ENCODE data around the gene KCNQ1OT1. TPM values are rescaled to one million over a fixed set of nuclear protein-coding genes. Genes with fewer than 3 reads are reported as not detected.

Gene KCNQ1OT1
- total and polyA plus RNA-seq, 9 of the 15 experiments (the other 6 are each of a cell fraction or from before 2014, with no cell fraction given), result 0.04 to 2.3 (median 0.74) TPM

- no peaks in the 10 kb centered on the region for H3K9me3 ChIP-seq (replicated peaks; ENCODE audit: control insufficient read depth, insufficient read depth, low read depth, low read length)
- H3K4me3 ChIP-seq, result no peak overlapping the region
- no peak overlapping the region for H3K27ac ChIP-seq (ENCODE audit: extremely low read depth, low read depth, low read length)
- peak overlapping the region; percentile 28; the same call in 1 of the 2 replicates for H2AFZ ChIP-seq (ENCODE audit: low read depth, low read length)
- ATAC-seq (0 out of 3 replicates have a peak, but pooled peaks have one; percentile 49), DNase-seq (ENCODE audit: extremely low read depth in 1 of 4, low spot score in 3 of 4) (peak in 1 of 4 experiments; percentile 17), FAIRE-seq (no peak)
- BruUV-seq (replicated peaks), result no TSS peak
- in situ Hi-C loops (cut with MboI), result no loop called here
- WGBS (ENCODE audit: insufficient coverage, low coverage, missing lambda C conversion rate), result 13% methylated on average over 8 of the region's 8 CpGs
- H3K27me3 ChIP-seq (ENCODE audit: control insufficient read depth in 2 of 2, insufficient read depth in 2 of 2, low read length in 2 of 2), result peaks cover 0 to 4% of the 10 kb centered on the region in 2 experiments; a peak in 3 of 5 replicates
- no peaks in the 10 kb centered on the region; a peak in 1 of 5 replicates for H3K4me1 ChIP-seq (replicated peaks in 1 of 2; ENCODE audit: control insufficient read depth in 2 of 2, insufficient read depth in 2 of 2, low read length in 2 of 2)
- no peak overlapping the region for H3K9ac ChIP-seq (ENCODE audit: insufficient read depth in 1 of 2, low read depth in 2 of 2, low read length in 2 of 2)
- CTCF ChIA-PET (ENCODE audit: low intra/inter-chr PET ratio), result no interaction called here
- H3K36me3 ChIP-seq (ENCODE audit: control insufficient read depth, insufficient read depth, low read length), result no peaks in the 10 kb centered on the region
- no peaks in the 10 kb centered on the region for H3K9me1 ChIP-seq (ENCODE audit: control insufficient read depth, insufficient read depth, low read length)
- H4K20me1 ChIP-seq (replicated peaks; ENCODE audit: control insufficient read depth, insufficient read depth, low read length), result no peaks in the 10 kb centered on the region
- POLR2A ChIA-PET, result no interaction called here
- H3K4me2 ChIP-seq (ENCODE audit: insufficient read depth, low read length), result no peak overlapping the region
- intact Hi-C loops (cut with micrococcal nuclease), result no loop called here
- H3K79me2 ChIP-seq (ENCODE audit: control insufficient read depth, insufficient read depth, low read length), result no peaks in the 10 kb centered on the region
- TF ChIP-seq NCOA6 (IDR thresholded peaks at IDR 0.05), result no peak
- TF ChIP-seq MAFG (tag; conservative IDR thresholded peaks at IDR 0.05), result peak; percentile 60
- no peak for TF ChIP-seq ZNF507 (tag; conservative IDR thresholded peaks at IDR 0.05)
- TF ChIP-seq KHSRP (IDR thresholded peaks at IDR 0.05), result no peak
- no peak for TF ChIP-seq HMGXB4 (CRISPR knock-in tag; IDR thresholded peaks at IDR 0.05)
- peak; percentile 47; the same call in 1 of the 2 replicates for TF ChIP-seq USF1 (CRISPR knock-in tag; IDR thresholded peaks at IDR 0.05)
- peak; percentile 20; the same call in 1 of the 2 replicates for TF ChIP-seq TFE3 (CRISPR knock-in tag; IDR thresholded peaks at IDR 0.05)
- peak; percentile 54; the same call in 1 of the 2 replicates for TF ChIP-seq NFE2L1 (tag; IDR thresholded peaks at IDR 0.05; ENCODE audit: borderline replicate concordance, low read depth)
- TF ChIP-seq BHLHE40 (IDR thresholded peaks at IDR 0.05; ENCODE audit: low read length), result 0 out of 2 replicates have a peak, but pooled peaks have one; percentile 6
- no peak for TF ChIP-seq HNRNPK (IDR thresholded peaks at IDR 0.05; ENCODE audit: low read depth, low read length, poor library complexity, severe bottlenecking)
- peak; percentile 33; the same call in 1 of the 2 replicates for TF ChIP-seq MAFK (IDR thresholded peaks at IDR 0.05; ENCODE audit: low read length)
- TF ChIP-seq PRMT5 (CRISPR knock-in tag; IDR thresholded peaks at IDR 0.05), result no peak
- TF ChIP-seq C11orf30 (IDR thresholded peaks at IDR 0.05; ENCODE audit: low read depth), result peak; percentile 62
- TF ChIP-seq ZBTB43 (CRISPR knock-in tag; IDR thresholded peaks at IDR 0.05), result no peak
- no peak for TF ChIP-seq ZNF511 (CRISPR knock-in tag; IDR thresholded peaks at IDR 0.05)
- peak; percentile 76 for TF ChIP-seq ZNF316 (IDR thresholded peaks at IDR 0.05)
- peak; percentile 69 for TF ChIP-seq NFE2 (IDR thresholded peaks at IDR 0.05; ENCODE audit: low read depth)
Measured at GRCh38 chr11:2599561-2600189, 100.1 kb downstream of the KCNQ1OT1 start.
